ENCODE measurements around the gene LIN7C.

LIN7C gene

DNA sequence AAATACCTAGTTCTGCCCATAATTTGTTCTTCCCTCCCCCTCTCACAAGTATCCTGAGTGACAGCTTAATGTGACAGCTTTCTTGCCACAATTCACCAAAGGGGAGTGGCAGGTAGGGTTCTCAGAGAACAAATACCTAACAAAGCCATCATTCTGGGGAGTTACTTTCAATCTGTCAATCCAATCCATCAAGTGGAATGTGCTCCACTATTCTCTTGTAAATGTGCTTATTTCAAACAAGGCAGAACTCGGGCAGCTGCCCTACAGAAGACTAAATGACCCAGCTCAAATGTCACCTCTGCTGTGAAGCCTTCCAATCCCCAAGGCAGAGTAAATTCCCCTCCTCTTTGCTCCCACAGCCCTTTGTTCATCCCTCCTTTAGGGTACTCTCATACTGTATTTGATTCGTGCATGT, 61.8 kb downstream of the LIN7C start:
- no peak for DNase-seq
